ENCODE results near the gene MS4A12. TPM values are rescaled to one million over a fixed set of nuclear protein-coding genes. Genes with fewer than 3 reads are reported as not detected.

The MS4A12 gene
- total RNA-seq, 1 donor from 2014 or later, result not detected

- Mint-ChIP-seq H3K36me3 (no peaks in the 10 kb centered on the region), H3K27me3 (ENCODE audit: insufficient read depth, low read depth) (no peaks in the 10 kb centered on the region), H3K4me3 (no peak overlapping the region), H3K27ac (no peak overlapping the region), H3K9me3 (peaks cover 7% of the 10 kb centered on the region), H3K4me1 (no peaks in the 10 kb centered on the region)
- H3K79me2 ChIP-seq (ENCODE audit: low read depth), result no peaks in the 10 kb centered on the region
- no peaks in the 10 kb centered on the region for H3K36me3 ChIP-seq
- H3K27me3 ChIP-seq, result no peaks in the 10 kb centered on the region
- no peak overlapping the region for H3K9ac ChIP-seq
- H3K27ac ChIP-seq, result no peak overlapping the region
- TF ChIP-seq EZH2 (IDR thresholded peaks at IDR 0.05) (no peak), EZH2phosphoT487 (IDR thresholded peaks at IDR 0.05) (no peak), CTCF (IDR thresholded peaks at IDR 0.05) (no peak)
- H3K4me1 ChIP-seq, result no peaks in the 10 kb centered on the region
- no peaks in the 10 kb centered on the region for H4K20me1 ChIP-seq (ENCODE audit: low read depth)
- no peak overlapping the region for H3K4me3 ChIP-seq
- H3K9me3 ChIP-seq (ENCODE audit: low read depth), result no peaks in the 10 kb centered on the region
- no peak for DNase-seq (ENCODE audit: low spot score)
- no peaks in the 10 kb centered on the region for H3F3A ChIP-seq (ENCODE audit: low read depth)
- H2AFZ ChIP-seq (replicated peaks), result no peak overlapping the region
- no peak overlapping the region for H3K4me2 ChIP-seq
Measured at GRCh38 chr11:60454212-60454611, 38.4 kb upstream of the MS4A12 start.

DNA sequence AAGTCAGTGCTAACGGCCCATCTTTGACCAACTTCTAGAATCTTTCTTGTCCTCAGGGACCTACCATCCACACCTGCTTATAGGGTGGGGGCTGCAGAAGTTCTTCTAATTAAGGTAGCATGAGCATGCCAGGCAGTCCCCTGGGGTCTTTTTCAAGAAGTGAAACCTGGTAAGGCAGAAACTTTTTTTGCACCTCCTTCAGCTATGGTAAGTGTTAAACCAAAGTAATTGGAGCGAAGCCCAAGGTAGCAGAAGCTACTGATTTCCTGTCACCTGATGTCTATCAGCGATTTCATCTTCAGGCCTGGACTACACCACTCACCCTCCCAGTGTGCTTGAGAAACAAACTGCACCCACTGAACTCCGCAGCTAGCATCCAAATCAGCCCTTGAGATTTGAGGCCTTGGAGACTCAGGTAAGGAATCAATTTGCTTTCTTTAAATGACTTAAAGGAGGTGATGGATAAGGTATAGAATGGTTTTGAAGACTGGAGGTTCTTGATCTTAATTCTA lies 37.0 kb upstream of the MS4A12 start, which contains the start of gene MS4A1:
TSS of gene MS4A1 (plus strand) at position 317 of the 512 bp plus-strand sequence. CDS start 6,528 bp downstream, outside the sequence.
- H2AFZ ChIP-seq (replicated peaks), result no peak within 1 kb of the TSS
- H3K4me3 ChIP-seq, result no peak within 1 kb of the TSS
- Mint-ChIP-seq H3K4me3 (no peak within 1 kb of the TSS), H3K36me3 (no peaks in the 10 kb centered on the region), H3K9me3 (peaks cover under 1% of the 10 kb centered on the region), H3K27me3 (ENCODE audit: insufficient read depth, low read depth) (no peaks in the 10 kb centered on the region), H3K4me1 (no peaks in the 10 kb centered on the region), H3K27ac (no peak within 1 kb of the TSS)
- no peaks in the 10 kb centered on the region for H3F3A ChIP-seq (ENCODE audit: low read depth)
- H3K79me2 ChIP-seq (ENCODE audit: low read depth), result no peaks in the 10 kb centered on the region
- H3K9me3 ChIP-seq (ENCODE audit: low read depth), result no peaks in the 10 kb centered on the region
- H4K20me1 ChIP-seq (ENCODE audit: low read depth), result no peaks in the 10 kb centered on the region
- H3K9ac ChIP-seq, result no peak within 1 kb of the TSS
- no peaks in the 10 kb centered on the region for H3K27me3 ChIP-seq
- H3K4me2 ChIP-seq, result no peak within 1 kb of the TSS
- no peak for DNase-seq (ENCODE audit: low spot score)
- H3K36me3 ChIP-seq, result no peaks in the 10 kb centered on the region
- TF ChIP-seq EZH2phosphoT487 (IDR thresholded peaks at IDR 0.05) (no peak), CTCF (IDR thresholded peaks at IDR 0.05) (no peak), EZH2 (IDR thresholded peaks at IDR 0.05) (no peak)
- no peak within 1 kb of the TSS for H3K27ac ChIP-seq
- no peaks in the 10 kb centered on the region for H3K4me1 ChIP-seq

DNA sequence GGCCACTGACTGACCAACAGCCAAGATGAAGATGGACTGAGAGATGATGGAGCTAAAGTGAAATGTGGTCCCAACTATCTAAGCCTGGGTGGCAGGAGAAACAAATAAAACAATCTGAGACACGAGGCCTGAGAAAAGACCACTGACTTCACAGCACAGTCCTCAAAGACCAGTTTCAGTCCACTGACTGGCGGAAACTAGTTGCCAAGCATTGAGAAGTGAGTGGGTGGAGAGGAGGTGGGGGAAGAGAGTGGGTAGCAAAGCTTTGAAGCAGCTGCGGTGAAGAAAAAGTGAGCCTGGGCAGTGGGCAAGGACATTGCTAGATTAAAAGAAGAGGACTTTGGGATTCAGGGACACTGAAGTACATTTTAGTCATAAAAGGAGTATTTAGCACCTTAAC lies 35.0 kb upstream of the MS4A12 start:
- Histone ChIP-seq H3K4me2 (no peak overlapping the region), H3K27ac (no peak overlapping the region), H2AFZ (replicated peaks) (no peak overlapping the region), H3K4me3 (no peak overlapping the region), H3K9me3 (ENCODE audit: low read depth) (no peaks in the 10 kb centered on the region), H3K4me1 (no peaks in the 10 kb centered on the region), H3K36me3 (no peaks in the 10 kb centered on the region), H3K27me3 (no peaks in the 10 kb centered on the region), H3F3A (ENCODE audit: low read depth) (no peaks in the 10 kb centered on the region), H4K20me1 (ENCODE audit: low read depth) (no peaks in the 10 kb centered on the region), H3K79me2 (ENCODE audit: low read depth) (no peaks in the 10 kb centered on the region), H3K9ac (no peak overlapping the region)
- Mint-ChIP-seq H3K9me3 (no peaks in the 10 kb centered on the region), H3K4me3 (no peak overlapping the region), H3K4me1 (no peaks in the 10 kb centered on the region), H3K36me3 (no peaks in the 10 kb centered on the region), H3K27ac (no peak overlapping the region), H3K27me3 (ENCODE audit: insufficient read depth, low read depth) (no peaks in the 10 kb centered on the region)
- no peak for DNase-seq (ENCODE audit: low spot score)
- TF ChIP-seq EZH2 (IDR thresholded peaks at IDR 0.05) (no peak), CTCF (IDR thresholded peaks at IDR 0.05) (no peak), EZH2phosphoT487 (IDR thresholded peaks at IDR 0.05) (no peak)
